Measurements from ENCODE around the gene LLGL2. TPM values are rescaled to one million over a fixed set of nuclear protein-coding genes. Genes with fewer than 3 reads are reported as not detected.

LLGL2 gene
- total RNA-seq, 1 donor from 2014 or later: 2.0 TPM

- no peak for TF ChIP-seq CTCF (IDR thresholded peaks at IDR 0.05; ENCODE audit: borderline replicate concordance)
- no peak for DNase-seq
- intact Hi-C loops (cut with micrococcal nuclease): no loop called here
- Histone ChIP-seq H3K36me3 (peaks cover 10% of the 10 kb centered on the region), H3K9me3 (replicated peaks) (no peaks in the 10 kb centered on the region), H3K4me3 (no peak overlapping the region), H3K4me1 (peaks cover 6% of the 10 kb centered on the region), H3K27me3 (ENCODE audit: low read depth) (no peaks in the 10 kb centered on the region), H3K27ac (replicated peaks) (no peak overlapping the region)
Observed at GRCh38 chr17:75605790-75606189, 80.3 kb downstream of the LLGL2 start.

GRCh38 chr17:75607086-75607485, 81.6 kb downstream of the LLGL2 start:
- intact Hi-C loops (cut with micrococcal nuclease): no loop called here
- no peak overlapping the region for H3K4me3 ChIP-seq
- H3K27me3 ChIP-seq (ENCODE audit: low read depth): no peaks in the 10 kb centered on the region
- no peak overlapping the region for H3K27ac ChIP-seq (replicated peaks)
- H3K36me3 ChIP-seq: peaks cover 16% of the 10 kb centered on the region
- no peak for TF ChIP-seq CTCF (IDR thresholded peaks at IDR 0.05; ENCODE audit: borderline replicate concordance)
- H3K4me1 ChIP-seq: peaks cover 6% of the 10 kb centered on the region
- no peaks in the 10 kb centered on the region for H3K9me3 ChIP-seq (replicated peaks)
- DNase-seq: no peak

GRCh38 chr17:75610103-75610984, 84.8 kb downstream of the LLGL2 start:
- H3K27me3 ChIP-seq (ENCODE audit: low read depth): no peaks in the 10 kb centered on the region
- no peak for DNase-seq
- intact Hi-C loops (cut with micrococcal nuclease): no loop called here
- no peaks in the 10 kb centered on the region for H3K9me3 ChIP-seq (replicated peaks)
- no peaks in the 10 kb centered on the region for H3K4me1 ChIP-seq
- TF ChIP-seq CTCF (IDR thresholded peaks at IDR 0.05; ENCODE audit: borderline replicate concordance): no peak
- no peak overlapping the region for H3K27ac ChIP-seq (replicated peaks)
- no peak overlapping the region for H3K4me3 ChIP-seq
- peaks cover 48% of the 10 kb centered on the region for H3K36me3 ChIP-seq

GRCh38 chr17:75611851-75612429, 86.4 kb downstream of the LLGL2 start:
- no peak overlapping the region for H3K27ac ChIP-seq (replicated peaks)
- intact Hi-C loops (cut with micrococcal nuclease): no loop called here
- H3K4me3 ChIP-seq: no peak overlapping the region
- TF ChIP-seq CTCF (IDR thresholded peaks at IDR 0.05; ENCODE audit: borderline replicate concordance): no peak
- H3K9me3 ChIP-seq (replicated peaks): no peaks in the 10 kb centered on the region
- H3K4me1 ChIP-seq: no peaks in the 10 kb centered on the region
- peak; percentile 8 for DNase-seq
- peaks cover 58% of the 10 kb centered on the region for H3K36me3 ChIP-seq
- H3K27me3 ChIP-seq (ENCODE audit: low read depth): no peaks in the 10 kb centered on the region

- Histone ChIP-seq H3K9me3 (replicated peaks) (no peaks in the 10 kb centered on the region), H3K36me3 (peaks cover 67% of the 10 kb centered on the region), H3K4me3 (no peak overlapping the region), H3K4me1 (no peaks in the 10 kb centered on the region), H3K27me3 (ENCODE audit: low read depth) (no peaks in the 10 kb centered on the region), H3K27ac (replicated peaks) (no peak overlapping the region)
- DNase-seq: no peak
- intact Hi-C loops (cut with micrococcal nuclease): no loop called here
- TF ChIP-seq CTCF (IDR thresholded peaks at IDR 0.05; ENCODE audit: borderline replicate concordance): no peak
Observed at GRCh38 chr17:75612906-75613626, 87.6 kb downstream of the LLGL2 start.

Measured in left ventricle myocardium inferior (tissue), 1 donor.